Heart right ventricle (tissue), 16 donors: ENCODE results near the gene PYGB. TPM values are rescaled to one million over a fixed set of nuclear protein-coding genes. Genes with fewer than 3 reads are reported as not detected.

ENCODE experiments used
- ATAC-seq, 8 donors: fragments of 200-7000 bp; cut with Tn5 transposase; one replicate each; pipeline ENCODE4 v1.9.1; 2020; ENCODE audit warnings: mild to moderate bottlenecking in 8 of 8, moderate library complexity in 8 of 8, moderate number of reproducible peaks in 1 of 8
- DNase-seq, 2 donors: peaks; one replicate each; pipeline ENCODE4 v3.0.0-alpha.2; 2020
- H3K27ac ChIP-seq, 10 donors: fragments of 200-600 bp; sonication (generic) in 2 of 10; one replicate each; pipeline versions ENCODE4 v1.5.0 to v1.8.0; 2020 to 2022; ENCODE audit warnings: mild to moderate bottlenecking in 3 of 10
- H3K27me3 ChIP-seq, 7 donors: fragments of 200-600 bp; one replicate each; pipeline ENCODE4 v1.8.0; 2021 to 2022; ENCODE audit warnings: mild to moderate bottlenecking in 2 of 7
- H3K36me3 ChIP-seq, 9 donors: fragments of 200-600 bp; sonication (generic) in 1 of 9; one replicate each; pipeline versions ENCODE4 v1.5.0 to v1.8.0; 2020 to 2022; ENCODE audit warnings: mild to moderate bottlenecking in 2 of 9
- H3K4me1 ChIP-seq, 9 donors: fragments of 200-600 bp; sonication (generic) in 1 of 9; one replicate each; pipeline versions ENCODE4 v1.5.0 to v1.8.0; 2020 to 2022; ENCODE audit warnings: mild to moderate bottlenecking in 4 of 9
- H3K4me3 ChIP-seq, 10 donors: fragments of 200-600 bp; sonication (generic) in 2 of 10; one replicate each; pipeline versions ENCODE4 v1.5.0 to v1.8.0; 2020 to 2022; ENCODE audit warnings: mild to moderate bottlenecking in 7 of 10, moderate library complexity in 2 of 10
- H3K9me3 ChIP-seq, 11 donors: fragments of 200-600 bp in 10 of 11; sonication (generic) in 2 of 11; one replicate each; pipeline versions ENCODE4 v1.5.0 to v1.8.0; 2013 to 2022; ENCODE audit warnings: mild to moderate bottlenecking in 2 of 11, control low read depth in 1 of 11, moderate library complexity in 1 of 11
- WGBS, 2 donors: extraction: QIAGEN DNeasy Blood & Tissue Kit; methylation state at CpG; one replicate each; pipeline ENCODE4 v1.1.7; 2013; ENCODE audit warnings: inconsistent platforms in 1 of 2; 5-methylcytosine and 5-hydroxymethylcytosine counted together
- intact Hi-C, 10 donors: fragments of 100-400 bp; cut with DNase I; formaldehyde crosslinking; loops; one replicate each; pipeline versions ENCODE4 v1.11.1 to v1.14.2; 2022
- polyA plus RNA-seq, 2 donors: library from polyadenylated mRNA; stranded (reverse); fragments of 200-250 nt; gene quantifications; one replicate each; pipeline ENCODE4 v1.2.3, GENCODE V29; 2013
- total RNA-seq, 10 donors: library from RNA; stranded (reverse); fragmentation: NEBNext Ultra II Directional in 3 of 10; extraction: Animal tissue kit (Norgen Biotek cat#: 25700) in 3 of 10; gene quantifications; one replicate each; pipeline versions ENCODE4 v1.2.1 to v1.2.4, GENCODE V29; 2021 to 2023
- TF ChIP-seq, protein P1 (sequence below), 9 donors: fragments of 200-600 bp; sonication (generic) in 2 of 9; IDR thresholded peaks; one replicate each; pipeline versions ENCODE4 v1.5.0 to v1.8.0; 2021 to 2022; ENCODE audit warnings: antibody characterized with exemption in 9 of 9, mild to moderate bottlenecking in 5 of 9, moderate library complexity in 1 of 9
- donor health status: Arrhythmogenic right ventricular cardiomyopathy.
- donor health status: ischemic (EF 13 %, LVEDD 7.1; RV severe dilation, severe dysfunction).
- donor health status: healthy with polysubstance abuse.
- donor health status: DM: no; HTN: yes; CAD: no.
- donor health status: DM: no; HTN: no; CAD: no.
- donor health status: ischemic (EF 25% LVEDD 6.9; RV normal size, moderate dysfunction).
- donor health status: ischemic (EF 25% LVEDD 5.7; RV mildly dilated, moderate dysfunction).
- donor health status: healthy.
- donor health status: DM: yes; HTN: yes; CAD: no.
- donor health status: Ischemic cardiomyopathy.
- donor health status: ischemic (EF 35%, LVEDD 5.7; RV mildly dilated, moderate dysfunction).
- donor health status: nonischemic (EF 11% LVEDD 7.7; RV severe dilation, severe dysfunction).
- donor health status: DM: yes; HTN: yes; CAD: no.
- donor health status: PGD.
- donor health status: ischemic (EF 29% LVEDD 5.4; RV normal size, mild dysfunction).
- donor health status: nonischemic (EF 23%, LVEDD 6.1; RV moderate dilation, normal function).

Gene PYGB
- total and polyA plus RNA-seq, 12 donors, result 83.1 to 462 (median 269) TPM

DNA sequence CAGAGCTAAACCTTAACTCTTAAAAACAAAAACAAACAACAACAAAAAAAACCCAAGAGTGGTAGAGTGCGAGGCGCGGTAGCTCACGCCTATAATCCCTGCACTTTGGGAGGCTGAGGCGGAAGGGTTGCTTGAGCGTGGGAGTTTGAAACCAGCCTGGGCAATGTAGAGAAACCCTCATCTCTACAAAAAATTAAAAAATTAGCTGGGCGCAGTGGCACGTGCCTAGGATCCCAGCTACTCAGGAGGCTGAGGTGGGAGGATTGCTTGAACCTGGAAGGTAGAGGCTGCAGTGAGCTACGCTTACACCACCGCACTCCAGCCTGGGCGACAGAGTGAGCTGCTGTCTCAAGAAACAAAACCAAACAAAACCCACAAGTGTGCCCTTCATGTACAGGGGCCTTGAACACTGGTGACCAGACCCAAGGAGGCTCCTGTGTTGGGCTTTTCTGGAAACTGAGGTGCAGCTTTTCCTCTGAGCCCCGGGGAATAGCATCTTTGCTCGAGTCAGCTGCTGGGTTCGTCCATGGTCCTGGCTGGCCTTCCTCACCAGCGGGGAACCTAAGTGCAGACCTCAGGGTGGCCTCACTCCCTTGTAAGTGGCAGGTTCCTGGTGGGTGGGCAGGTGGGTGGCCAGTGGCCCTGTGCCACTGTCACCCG is 39.9 kb downstream of the PYGB start:
- WGBS, 2 donors, result 90 to 92% methylated on average over 16 of the region's 16 CpGs
- peaks cover 0 to 100% (median 80%) of the 10 kb centered on the region in 9 donors for H3K36me3 ChIP-seq
- H3K27ac ChIP-seq, result no peak overlapping the region

DNA sequence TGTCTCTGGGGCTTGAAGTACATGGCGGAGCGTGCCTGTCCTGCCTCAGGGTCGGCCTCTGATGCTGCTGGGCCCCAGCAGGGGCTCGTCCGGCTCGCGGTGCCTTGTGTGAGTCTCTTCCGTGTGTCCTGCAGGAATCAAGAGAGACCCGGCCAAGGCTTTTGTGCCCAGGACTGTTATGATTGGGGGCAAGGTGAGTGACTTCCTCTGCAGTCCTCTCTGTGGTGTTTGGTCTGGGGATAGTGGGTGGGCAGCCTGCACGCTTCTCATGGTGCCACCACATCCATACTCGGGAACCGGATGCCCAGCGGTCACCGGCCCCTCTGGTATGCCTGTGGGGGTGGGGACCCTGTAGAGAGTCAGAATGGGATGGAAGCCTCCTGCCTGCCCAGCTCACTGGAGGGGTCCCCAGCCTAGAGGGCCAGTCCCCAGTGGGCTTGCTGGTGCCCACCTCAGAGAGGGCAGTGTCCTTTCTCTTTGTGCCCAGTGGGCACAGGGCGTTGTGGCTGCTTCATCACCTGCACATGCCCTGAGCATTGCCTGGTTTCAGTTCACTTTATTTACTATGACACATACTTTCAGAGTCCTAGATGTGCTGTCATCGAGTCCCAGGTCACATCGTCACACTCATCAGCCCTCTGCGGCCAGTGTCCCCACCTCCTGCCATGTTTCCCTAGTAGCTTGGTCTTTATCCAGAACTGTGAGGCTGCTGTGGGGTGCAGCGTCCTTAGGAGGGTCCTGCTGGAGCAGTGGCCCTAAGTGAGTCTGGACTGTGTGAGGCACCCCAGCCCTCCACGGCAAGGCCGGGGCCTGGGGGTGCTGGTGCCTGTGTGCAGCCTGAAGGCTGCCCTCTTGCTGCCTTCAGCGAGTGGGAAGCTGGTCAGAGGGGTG is 40.7 kb downstream of the PYGB start:
- peak in 2 of 8 donors; percentile 4 to 15 for ATAC-seq
- H3K4me1 ChIP-seq, result peaks cover 0 to 34% (median 20%) of the 10 kb centered on the region in 9 donors

More for the DNA sequence above, 39.9 kb downstream of the PYGB start:
- no peaks in the 10 kb centered on the region for H3K9me3 ChIP-seq
- no peak for ATAC-seq
- intact Hi-C loops, result no loop called here
- H3K4me1 ChIP-seq, result peaks cover 0 to 28% (median 17%) of the 10 kb centered on the region in 9 donors
- no peaks in the 10 kb centered on the region for H3K27me3 ChIP-seq
- TF ChIP-seq, protein P1, sequence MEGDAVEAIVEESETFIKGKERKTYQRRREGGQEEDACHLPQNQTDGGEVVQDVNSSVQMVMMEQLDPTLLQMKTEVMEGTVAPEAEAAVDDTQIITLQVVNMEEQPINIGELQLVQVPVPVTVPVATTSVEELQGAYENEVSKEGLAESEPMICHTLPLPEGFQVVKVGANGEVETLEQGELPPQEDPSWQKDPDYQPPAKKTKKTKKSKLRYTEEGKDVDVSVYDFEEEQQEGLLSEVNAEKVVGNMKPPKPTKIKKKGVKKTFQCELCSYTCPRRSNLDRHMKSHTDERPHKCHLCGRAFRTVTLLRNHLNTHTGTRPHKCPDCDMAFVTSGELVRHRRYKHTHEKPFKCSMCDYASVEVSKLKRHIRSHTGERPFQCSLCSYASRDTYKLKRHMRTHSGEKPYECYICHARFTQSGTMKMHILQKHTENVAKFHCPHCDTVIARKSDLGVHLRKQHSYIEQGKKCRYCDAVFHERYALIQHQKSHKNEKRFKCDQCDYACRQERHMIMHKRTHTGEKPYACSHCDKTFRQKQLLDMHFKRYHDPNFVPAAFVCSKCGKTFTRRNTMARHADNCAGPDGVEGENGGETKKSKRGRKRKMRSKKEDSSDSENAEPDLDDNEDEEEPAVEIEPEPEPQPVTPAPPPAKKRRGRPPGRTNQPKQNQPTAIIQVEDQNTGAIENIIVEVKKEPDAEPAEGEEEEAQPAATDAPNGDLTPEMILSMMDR (IDR thresholded peaks at IDR 0.05), result no peak
- no peak for DNase-seq
- no peak overlapping the region for H3K4me3 ChIP-seq

DNA sequence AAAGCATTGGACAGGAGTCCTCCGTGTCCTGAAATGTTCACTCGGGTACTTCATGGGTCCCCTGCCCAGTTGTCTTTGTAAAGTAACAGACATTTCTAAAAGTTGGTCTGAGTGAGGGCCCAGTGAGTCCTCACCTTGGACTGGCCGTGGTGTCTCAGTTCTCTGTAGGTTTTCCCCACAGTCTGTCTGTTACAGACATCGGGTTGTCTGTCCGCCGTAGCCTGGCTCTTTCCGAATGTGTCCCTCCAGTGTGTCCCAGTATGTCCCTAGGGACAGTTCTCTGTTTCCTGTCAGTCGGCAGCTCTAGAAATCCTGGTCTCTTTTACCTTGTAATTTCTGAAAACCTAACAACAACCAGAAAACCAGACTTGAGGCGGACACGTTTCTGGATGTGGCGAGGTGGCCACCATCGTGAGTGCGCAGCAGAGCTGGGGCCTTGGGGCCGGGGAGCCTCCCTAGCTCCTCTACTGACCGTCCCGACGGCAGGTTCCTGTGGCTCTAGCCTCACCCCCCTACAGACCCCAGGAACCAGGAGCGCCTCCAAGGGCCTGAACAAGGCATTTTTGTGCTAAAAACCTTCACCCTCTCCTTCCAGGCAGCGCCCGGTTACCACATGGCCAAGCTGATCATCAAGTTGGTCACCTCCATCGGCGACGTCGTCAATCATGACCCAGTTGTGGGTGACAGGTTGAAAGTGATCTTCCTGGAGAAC is 42.2 kb downstream of the PYGB start:
- H3K36me3 ChIP-seq, result peaks cover 0 to 91% (median 57%) of the 10 kb centered on the region in 9 donors
- peaks cover 11 to 48% (median 29%) of the 10 kb centered on the region in 9 donors for H3K4me1 ChIP-seq
- DNase-seq (no peak), ATAC-seq (no peak)
- intact Hi-C loops, result loop anchor here in 5 of 10 donors (5.0 to 10.0 kb wide), 3 partner anchors 95 to 295 kb away; partner anchors contain the start of genes APMAP (in 1 of the 5) and ENTPD6 (in 1 of the 5)
- no peak overlapping the region for H3K4me3 ChIP-seq
- 74 to 81% methylated on average over 24 of the region's 24 CpGs for WGBS, 2 donors
- H3K27me3 ChIP-seq, result no peaks in the 10 kb centered on the region
- TF ChIP-seq, protein P1 (IDR thresholded peaks at IDR 0.05), result no peak
- peak overlapping the region in 6 of 10 donors; percentile 18 to 63 (median 45) for H3K27ac ChIP-seq
- no peaks in the 10 kb centered on the region for H3K9me3 ChIP-seq

More for the DNA sequence above, 40.7 kb downstream of the PYGB start:
- no peak for DNase-seq
- Histone ChIP-seq H3K36me3 (peaks cover 0 to 97% (median 72%) of the 10 kb centered on the region in 9 donors), H3K9me3 (no peaks in the 10 kb centered on the region), H3K27ac (peak overlapping the region in 1 of 10 donors; percentile 3), H3K27me3 (no peaks in the 10 kb centered on the region), H3K4me3 (no peak overlapping the region)
- TF ChIP-seq, protein P1 (IDR thresholded peaks at IDR 0.05), result no peak
- intact Hi-C loops, result no loop called here
- WGBS, 2 donors, result 74 to 83% methylated on average over 22 of the region's 22 CpGs
